ENCODE results near the gene CLIC3. TPM values are rescaled to one million over a fixed set of nuclear protein-coding genes. Genes with fewer than 3 reads are reported as not detected.
A peak's percentile ranks its signal among the peaks of the same experiment; 100 is the strongest.

The CLIC3 gene
- polyA plus RNA-seq, 3 donors from 2014 or later, result 673 to 911 (median 762) TPM

DNA sequence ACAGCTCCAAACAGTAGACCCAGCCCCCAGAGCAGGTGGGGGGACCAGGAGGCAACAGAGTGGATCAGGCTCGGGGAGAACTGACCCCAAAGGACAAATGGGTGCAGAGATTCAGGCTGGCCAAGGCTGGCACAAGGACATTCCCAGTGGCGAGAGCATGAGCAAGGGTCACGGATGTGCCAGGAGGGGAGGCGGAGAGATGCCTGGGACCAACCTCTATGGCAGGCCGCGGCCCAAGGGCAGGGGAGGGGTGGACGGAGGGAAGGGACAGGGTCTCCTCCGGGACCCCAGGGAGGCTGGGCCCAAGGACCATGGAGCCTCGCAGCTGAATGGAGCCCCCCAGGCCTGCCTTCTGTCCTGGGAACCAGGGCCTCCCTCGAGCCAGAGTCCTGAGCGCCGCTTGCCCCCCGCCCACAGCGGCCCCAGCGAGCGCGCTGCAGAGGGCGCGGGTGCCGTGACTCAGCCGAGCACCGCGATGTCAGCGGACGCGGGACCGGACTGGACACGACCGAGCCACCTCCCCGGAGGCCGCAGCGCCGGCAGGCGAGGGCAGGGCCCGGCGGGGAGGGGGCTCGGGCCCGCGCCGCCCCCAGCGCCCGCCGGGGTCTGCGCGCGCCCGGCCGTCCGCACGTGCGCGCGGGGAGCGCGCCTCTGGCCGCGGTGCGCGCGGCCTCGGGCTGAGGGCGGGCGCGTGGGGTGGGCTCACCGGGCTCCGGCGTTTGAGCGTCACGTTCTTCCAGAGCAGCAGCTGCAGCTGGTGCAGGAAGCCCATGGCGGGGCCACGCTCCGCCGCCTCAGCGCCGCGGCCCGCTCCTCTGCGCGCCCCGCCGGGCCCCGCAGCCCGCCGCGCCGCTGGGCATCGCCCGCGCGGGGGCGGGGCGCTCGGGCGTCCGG is 31.2 kb upstream of the CLIC3 start, which contains the start of gene ABCA2:
Gene ABCA2 (minus strand): TSS at position 869 of the 894 bp plus-strand sequence. CDS start 97 bp downstream, at position 772.
- Mint-ChIP-seq H3K4me3 (peak within 1 kb of the TSS; percentile 88 to 92 (median 90)), H3K4me1 (peaks cover 43 to 49% of the 10 kb centered on the region in 2 donors), H3K27me3 (ENCODE audit: low read depth in 3 of 3) (peaks cover 8 to 19% (median 16%) of the 10 kb centered on the region in 3 donors), H3K9me3 (no peaks in the 10 kb centered on the region), H3K27ac (peak within 1 kb of the TSS; percentile 89 to 96 (median 94)), H3K36me3 (no peaks in the 10 kb centered on the region)
- DNase-seq, result no peak

DNA sequence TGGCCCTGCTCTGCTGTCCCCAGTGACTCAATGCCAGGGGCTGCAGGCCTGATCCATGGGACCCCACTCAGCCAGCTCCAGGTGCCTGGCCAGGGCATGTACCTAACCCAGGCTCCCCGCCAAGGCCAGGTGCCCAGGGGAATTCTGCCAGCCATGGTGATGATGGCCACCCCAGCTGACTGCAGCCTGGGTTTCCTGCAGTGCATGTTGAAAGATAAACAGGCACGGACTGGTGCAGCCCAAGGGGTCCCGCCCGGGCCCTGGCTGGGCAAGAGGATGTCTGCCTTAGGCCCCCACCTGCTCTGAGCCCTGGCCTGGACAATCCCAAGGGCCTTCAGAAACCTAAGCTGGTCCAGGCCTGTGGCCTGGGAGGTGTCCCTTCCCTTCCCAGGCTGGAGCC is 30.5 kb upstream of the CLIC3 start:
- Mint-ChIP-seq H3K36me3 (peaks cover 0 to 3% (median 0%) of the 10 kb centered on the region in 3 donors), H3K27me3 (ENCODE audit: low read depth in 3 of 3) (peaks cover 7 to 19% (median 16%) of the 10 kb centered on the region in 3 donors), H3K9me3 (no peaks in the 10 kb centered on the region), H3K4me3 (peak overlapping the region; percentile 85 to 92 (median 90)), H3K4me1 (peaks cover 40 to 47% of the 10 kb centered on the region in 2 donors), H3K27ac (peak overlapping the region in 4 of 6 donors; percentile 26 to 90 (median 80))
- no peak for DNase-seq

DNA sequence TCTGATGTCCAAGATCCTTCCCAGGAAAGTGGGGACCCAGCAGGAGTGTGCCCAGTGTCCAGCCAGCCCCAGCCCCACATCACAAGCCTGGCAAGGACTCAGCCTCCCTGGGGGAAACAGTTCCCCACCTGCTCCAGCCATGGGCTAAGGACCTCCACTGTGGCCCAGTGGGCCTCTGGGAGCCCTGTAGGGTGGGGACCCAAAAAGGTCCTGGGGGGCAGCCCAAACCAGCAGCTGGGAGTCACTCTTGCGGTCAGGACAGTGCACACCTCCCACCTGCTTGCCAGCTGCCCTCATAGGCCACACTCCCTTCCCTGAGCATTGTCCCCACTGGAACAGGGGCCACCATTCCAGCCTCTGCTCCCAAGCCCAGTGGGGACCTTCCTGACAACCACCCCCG is 30.0 kb upstream of the CLIC3 start:
- Mint-ChIP-seq H3K27me3 (ENCODE audit: low read depth in 3 of 3) (peaks cover 6 to 19% (median 16%) of the 10 kb centered on the region in 3 donors), H3K27ac (peak overlapping the region in 3 of 6 donors; percentile 26 to 81 (median 79)), H3K9me3 (no peaks in the 10 kb centered on the region), H3K36me3 (peaks cover 0 to 4% (median 0%) of the 10 kb centered on the region in 3 donors), H3K4me1 (peaks cover 38 to 45% of the 10 kb centered on the region in 2 donors), H3K4me3 (peak overlapping the region; percentile 46 to 92 (median 90))
- DNase-seq, result no peak

DNA sequence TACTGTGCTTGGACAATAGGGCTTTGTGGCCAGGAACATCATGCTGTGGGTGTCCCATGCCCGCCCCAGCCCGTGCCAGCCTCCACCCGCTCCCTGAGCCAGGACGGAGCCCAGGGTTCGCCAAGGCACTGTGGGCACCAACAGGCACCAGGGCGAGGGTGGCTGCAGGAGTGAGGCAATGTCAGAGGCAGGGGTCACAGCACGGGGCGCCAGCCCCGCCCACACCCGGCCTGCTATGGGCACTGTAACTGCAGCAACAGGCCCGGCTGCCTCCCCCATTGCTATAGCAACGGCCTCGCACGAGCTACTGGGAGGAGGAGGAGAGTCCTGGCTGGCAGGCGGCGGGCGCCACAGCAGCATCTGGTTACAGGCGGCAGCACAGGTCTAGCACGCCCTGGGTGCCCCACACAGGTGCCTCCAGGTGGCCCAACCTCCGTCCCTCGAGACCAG is 29.2 kb upstream of the CLIC3 start:
- Mint-ChIP-seq H3K36me3 (peaks cover 0 to 4% (median 0%) of the 10 kb centered on the region in 3 donors), H3K4me3 (no peak overlapping the region), H3K27me3 (ENCODE audit: low read depth in 3 of 3) (peaks cover 2 to 16% (median 10%) of the 10 kb centered on the region in 3 donors), H3K4me1 (peaks cover 32 to 40% of the 10 kb centered on the region in 2 donors), H3K27ac (no peak overlapping the region), H3K9me3 (no peaks in the 10 kb centered on the region)
- peak in 1 of 3 donors; percentile 35 for DNase-seq

DNA sequence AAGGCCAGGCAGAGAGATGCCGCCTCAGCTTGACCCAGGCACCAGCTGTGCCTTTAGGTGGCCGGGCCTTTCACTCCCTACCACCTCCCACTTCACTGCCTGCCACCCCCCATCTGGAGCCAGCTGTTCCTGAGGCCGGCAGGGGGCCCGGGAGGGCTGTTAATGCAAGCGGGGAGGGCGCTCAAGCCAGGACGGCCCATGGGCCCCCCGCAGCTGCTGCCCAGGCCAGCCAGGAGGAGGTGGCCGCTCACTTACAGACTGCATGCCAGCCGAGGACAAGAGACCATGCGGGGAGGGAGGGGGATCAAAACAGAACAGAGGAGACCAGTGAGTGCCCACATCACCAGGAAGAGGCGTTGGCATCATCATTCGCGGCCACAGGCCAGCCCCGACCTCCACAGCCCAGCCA is 27.2 kb upstream of the CLIC3 start:
- H3K27me3 Mint-ChIP-seq (ENCODE audit: low read depth in 3 of 3), result peaks cover 0 to 3% (median 2%) of the 10 kb centered on the region in 3 donors

DNA sequence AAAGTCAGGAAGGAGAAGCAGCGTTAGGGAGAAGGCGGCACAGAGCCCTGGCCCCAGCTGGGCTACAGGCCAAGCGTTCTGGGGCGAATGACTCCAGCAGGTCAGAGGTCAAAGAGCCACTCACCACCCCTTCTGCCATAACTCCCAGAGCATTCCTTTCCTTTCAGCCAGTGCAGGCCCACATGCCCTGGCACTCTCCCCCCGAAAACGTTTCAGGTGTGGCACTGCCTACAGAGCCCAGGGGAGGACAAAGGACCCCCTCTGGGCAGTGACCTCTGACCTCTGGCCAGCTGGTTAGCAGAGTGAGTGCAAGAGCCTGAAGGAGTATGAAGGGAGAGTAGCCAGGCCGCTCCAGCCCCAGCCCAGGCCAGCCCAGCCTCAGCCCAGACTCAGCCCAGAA is 26.8 kb upstream of the CLIC3 start:
- no peaks in the 10 kb centered on the region for H3K9me3 Mint-ChIP-seq
- no peak overlapping the region for H3K27ac Mint-ChIP-seq
- peaks cover 0 to 2% (median 2%) of the 10 kb centered on the region in 3 donors for H3K27me3 Mint-ChIP-seq (ENCODE audit: low read depth in 3 of 3)
- no peak for DNase-seq
- H3K4me3 Mint-ChIP-seq, result no peak overlapping the region
- peaks cover 17 to 22% of the 10 kb centered on the region in 2 donors for H3K4me1 Mint-ChIP-seq
- peaks cover 0 to 8% (median 0%) of the 10 kb centered on the region in 3 donors for H3K36me3 Mint-ChIP-seq

More for the DNA sequence above, 27.2 kb upstream of the CLIC3 start:
- Mint-ChIP-seq H3K27ac (no peak overlapping the region), H3K36me3 (peaks cover 0 to 8% (median 0%) of the 10 kb centered on the region in 3 donors), H3K9me3 (no peaks in the 10 kb centered on the region), H3K4me3 (no peak overlapping the region), H3K4me1 (peaks cover 17 to 22% of the 10 kb centered on the region in 2 donors)
- no peak for DNase-seq

DNA sequence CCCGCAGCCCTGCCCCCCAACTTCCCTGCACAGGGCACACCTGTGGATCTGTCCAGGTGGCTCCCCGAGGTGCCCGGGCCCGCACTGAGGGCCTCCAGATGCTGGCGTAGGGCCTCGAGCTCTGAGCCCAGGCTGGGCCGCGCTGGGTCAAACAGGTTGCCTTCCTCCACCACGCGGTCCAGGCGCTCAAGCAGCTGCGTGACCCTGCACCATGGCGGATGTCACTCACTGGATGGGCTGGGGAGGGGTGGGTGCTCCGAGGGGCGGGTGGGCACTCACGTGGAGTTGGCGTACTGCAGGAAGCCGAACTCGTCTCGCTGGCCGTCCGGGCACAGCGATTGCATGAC is 26.3 kb upstream of the CLIC3 start:
- peaks cover 0 to 2% (median 2%) of the 10 kb centered on the region in 3 donors for H3K27me3 Mint-ChIP-seq (ENCODE audit: low read depth in 3 of 3)
- peaks cover 17 to 22% of the 10 kb centered on the region in 2 donors for H3K4me1 Mint-ChIP-seq
- no peak overlapping the region for H3K27ac Mint-ChIP-seq
- H3K9me3 Mint-ChIP-seq, result no peaks in the 10 kb centered on the region
- H3K4me3 Mint-ChIP-seq, result no peak overlapping the region
- peaks cover 0 to 8% (median 0%) of the 10 kb centered on the region in 3 donors for H3K36me3 Mint-ChIP-seq
- no peak for DNase-seq

DNA sequence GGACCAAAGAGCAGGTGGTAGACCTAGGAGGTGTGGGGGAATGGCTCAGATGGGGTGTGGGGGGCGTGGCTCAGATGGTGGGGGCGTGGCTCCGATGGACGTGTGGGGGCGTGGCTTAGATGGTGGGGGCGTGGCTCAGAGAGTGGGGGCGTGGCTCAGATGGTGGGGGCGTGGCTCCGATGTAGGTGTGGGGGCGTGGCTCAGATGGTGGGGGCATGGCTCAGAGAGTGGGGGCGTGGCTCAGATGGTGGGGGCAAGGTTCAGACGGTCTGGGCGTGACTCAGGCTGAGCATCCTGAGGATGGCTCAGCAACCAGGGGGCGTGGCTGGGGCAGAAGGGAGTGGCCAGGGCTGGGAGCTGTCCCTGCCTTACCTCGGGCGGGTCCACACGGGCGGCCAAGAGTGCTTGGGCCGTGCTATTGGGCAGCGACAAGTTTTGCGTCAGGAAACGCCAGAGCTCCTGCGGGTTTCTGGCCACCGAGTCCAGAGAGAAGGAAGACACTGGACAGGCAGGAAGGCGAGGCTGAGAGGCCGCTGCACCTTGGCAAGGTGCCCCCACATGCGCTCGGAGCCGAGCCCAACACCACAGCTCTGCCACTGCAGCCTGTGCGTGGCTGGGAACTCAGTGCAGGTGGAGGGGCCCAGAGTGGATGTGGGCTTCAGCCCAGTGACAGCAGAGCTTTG is 25.8 kb upstream of the CLIC3 start:
- H3K36me3 Mint-ChIP-seq, result peaks cover 0 to 8% (median 0%) of the 10 kb centered on the region in 3 donors
- H3K27me3 Mint-ChIP-seq (ENCODE audit: low read depth in 3 of 3), result no peaks in the 10 kb centered on the region
- peaks cover 13 to 20% of the 10 kb centered on the region in 2 donors for H3K4me1 Mint-ChIP-seq
- peak overlapping the region in 5 of 6 donors; percentile 34 to 83 (median 78) for H3K27ac Mint-ChIP-seq
- DNase-seq, result peak; percentile 44 to 58 (median 53)
- H3K4me3 Mint-ChIP-seq, result no peak overlapping the region
- no peaks in the 10 kb centered on the region for H3K9me3 Mint-ChIP-seq

DNA sequence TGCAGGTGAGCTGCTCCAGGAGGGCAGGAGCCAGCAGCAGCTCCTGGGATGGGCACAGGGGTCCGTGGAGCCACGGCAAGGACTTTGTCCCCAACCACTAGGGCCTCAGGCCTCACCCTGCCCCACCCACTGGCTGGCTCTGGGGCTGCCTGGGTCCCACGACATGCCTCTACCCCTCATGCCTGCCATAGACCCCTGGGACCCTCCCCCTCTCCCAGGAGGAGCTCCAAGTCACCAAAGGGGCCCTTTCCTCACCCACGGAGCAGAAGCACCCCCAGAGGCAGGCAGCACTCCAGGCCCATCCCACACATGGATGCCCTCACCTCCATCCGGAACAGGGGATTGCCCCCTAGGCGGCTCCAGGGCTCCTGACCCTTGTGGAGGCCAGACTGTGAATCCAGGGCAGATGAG is 25.2 kb upstream of the CLIC3 start:
- Mint-ChIP-seq H3K36me3 (peaks cover 0 to 13% (median 4%) of the 10 kb centered on the region in 3 donors), H3K9me3 (no peaks in the 10 kb centered on the region), H3K27ac (peak overlapping the region in 4 of 6 donors; percentile 34 to 83 (median 80)), H3K4me3 (no peak overlapping the region), H3K4me1 (peaks cover 8 to 14% of the 10 kb centered on the region in 2 donors), H3K27me3 (ENCODE audit: low read depth in 3 of 3) (peaks cover 0 to 1% (median 0%) of the 10 kb centered on the region in 3 donors)
- no peak for DNase-seq

DNA sequence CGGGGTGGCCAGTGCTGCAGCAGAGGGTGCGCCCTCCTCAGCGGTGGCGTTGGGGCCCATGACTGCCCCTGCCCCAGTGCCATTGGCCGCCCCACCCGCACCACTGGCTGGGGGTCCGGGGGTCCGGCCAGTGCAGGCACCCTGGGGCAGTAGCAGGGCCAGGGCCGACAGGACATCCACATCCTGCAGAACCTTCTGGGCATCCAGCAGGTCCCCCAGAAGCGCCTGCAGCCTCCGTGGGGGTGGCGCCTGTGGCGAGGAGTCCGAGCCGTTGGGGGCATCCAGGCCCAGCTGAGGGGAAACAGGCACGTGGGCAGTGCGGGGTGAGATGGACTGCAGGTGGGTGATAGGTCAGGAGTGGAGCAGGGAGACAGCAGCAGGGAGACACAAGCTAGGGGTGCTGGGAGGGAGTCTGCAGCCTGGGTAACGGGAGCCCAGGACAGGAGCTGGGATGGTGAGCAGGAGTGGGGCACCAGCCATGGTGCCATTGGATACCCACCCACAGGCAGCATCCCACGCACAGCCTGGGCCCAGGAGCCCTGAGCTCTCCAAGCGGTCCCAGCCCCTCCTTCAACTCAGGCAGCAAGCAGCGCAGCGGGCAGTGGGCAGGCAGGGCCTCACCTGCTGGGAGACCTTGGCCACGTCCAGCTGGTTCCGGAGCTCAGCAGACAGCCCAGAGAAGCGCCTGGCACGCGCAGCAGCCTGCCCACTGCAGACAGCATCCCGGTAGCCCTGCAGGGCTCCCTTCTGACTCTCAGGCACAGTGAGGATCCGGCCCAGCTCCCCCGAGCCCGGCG is 24.6 kb upstream of the CLIC3 start:
- Mint-ChIP-seq H3K36me3 (peaks cover 0 to 13% (median 4%) of the 10 kb centered on the region in 3 donors), H3K27me3 (ENCODE audit: low read depth in 3 of 3) (peaks cover 0 to 1% (median 0%) of the 10 kb centered on the region in 3 donors), H3K4me3 (no peak overlapping the region), H3K4me1 (peaks cover 6 to 11% of the 10 kb centered on the region in 2 donors), H3K27ac (no peak overlapping the region), H3K9me3 (no peaks in the 10 kb centered on the region)
- DNase-seq, result no peak

DNA sequence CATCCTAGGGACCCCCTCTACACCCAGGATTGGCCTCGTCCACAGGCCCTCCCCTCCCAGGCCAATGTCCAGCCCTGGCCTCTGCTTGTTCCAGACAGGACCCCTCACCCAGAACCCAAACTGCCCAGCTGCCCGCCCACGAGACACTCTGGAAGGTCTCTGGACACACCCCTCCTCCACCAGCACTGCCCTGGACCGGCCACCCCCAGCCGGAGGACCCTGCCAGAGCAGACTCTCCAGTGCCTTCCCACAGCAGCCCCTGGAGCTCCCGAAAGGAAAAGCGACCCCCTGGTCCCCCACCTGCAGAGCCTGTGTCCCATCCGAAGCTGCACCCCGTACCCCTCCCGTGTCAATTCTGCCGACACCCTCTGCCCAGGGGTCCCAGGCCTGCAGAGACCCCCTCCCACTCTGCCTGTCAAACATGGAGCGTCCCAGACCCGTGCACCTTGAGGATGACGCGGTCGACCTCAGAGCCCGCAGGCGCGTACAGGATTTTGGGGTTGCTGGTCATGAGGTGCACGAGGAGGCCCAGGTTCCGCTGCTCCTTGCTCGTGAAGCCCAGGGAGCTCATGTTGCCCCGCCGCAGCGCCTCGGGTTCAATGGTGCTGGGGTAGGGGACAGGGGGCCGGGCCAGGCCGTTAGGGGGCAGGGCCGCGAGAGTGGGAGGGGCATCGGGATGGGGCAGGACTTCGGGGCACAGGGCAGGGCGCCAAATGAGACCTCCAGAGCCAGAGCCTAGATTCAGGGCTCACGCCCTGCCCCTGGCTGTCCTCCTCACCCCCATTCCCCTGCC is 23.7 kb upstream of the CLIC3 start:
- Mint-ChIP-seq H3K9me3 (no peaks in the 10 kb centered on the region), H3K36me3 (peaks cover 0 to 13% (median 4%) of the 10 kb centered on the region in 3 donors), H3K4me3 (no peak overlapping the region), H3K27ac (no peak overlapping the region), H3K27me3 (ENCODE audit: low read depth in 3 of 3) (peaks cover 0 to 1% (median 0%) of the 10 kb centered on the region in 3 donors), H3K4me1 (peaks cover 6 to 7% of the 10 kb centered on the region in 2 donors)
- DNase-seq, result no peak

DNA sequence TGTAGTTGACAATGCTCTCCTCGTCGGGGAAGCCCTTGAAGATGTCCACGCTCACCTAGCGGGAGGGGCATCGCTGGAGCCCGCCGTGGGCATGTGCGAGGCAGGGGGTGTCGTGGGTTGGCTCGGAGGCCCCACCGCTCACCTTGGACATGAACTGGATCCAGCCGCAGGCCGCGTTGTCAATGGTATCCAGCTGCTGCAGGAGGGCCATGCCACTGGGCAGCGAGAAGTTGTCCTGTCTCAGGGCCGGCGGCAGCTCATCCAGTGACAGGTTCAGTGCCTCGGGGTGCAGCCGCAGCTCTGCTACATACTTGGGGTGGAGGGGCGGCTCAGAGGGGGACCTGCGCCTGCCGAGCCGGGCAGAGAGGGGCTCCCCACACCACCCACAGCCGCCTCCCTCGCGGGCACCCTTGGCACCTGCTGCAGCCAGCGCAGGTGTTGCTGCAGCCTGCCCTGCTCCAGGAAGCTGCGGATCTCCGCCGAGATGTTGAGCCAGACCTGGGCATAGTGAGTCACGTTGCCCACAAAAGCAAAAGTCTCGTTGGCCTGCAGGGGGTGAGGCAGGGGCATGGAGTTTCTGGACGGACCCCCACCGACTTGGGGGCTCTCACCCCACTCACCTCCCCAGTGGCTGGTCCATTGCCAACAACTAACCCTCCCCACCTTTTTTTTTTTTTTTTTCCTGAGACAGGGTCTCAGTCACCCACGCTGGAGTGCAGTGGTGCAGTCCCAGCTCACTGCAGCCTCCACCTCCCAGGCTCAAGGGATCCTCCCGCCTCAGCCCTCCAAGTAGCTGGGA is 22.6 kb upstream of the CLIC3 start:
- Mint-ChIP-seq H3K9me3 (no peaks in the 10 kb centered on the region), H3K27me3 (ENCODE audit: low read depth in 3 of 3) (peaks cover 0 to 1% (median 0%) of the 10 kb centered on the region in 3 donors), H3K27ac (no peak overlapping the region), H3K36me3 (peaks cover 0 to 13% (median 4%) of the 10 kb centered on the region in 3 donors), H3K4me1 (peaks cover 5 to 6% of the 10 kb centered on the region in 2 donors), H3K4me3 (no peak overlapping the region)
- DNase-seq, result no peak

All from immature natural killer cell (primary cell).